Large intestine (tissue), 3 donors: ENCODE data around the gene TJP3. TPM values are rescaled to one million over a fixed set of nuclear protein-coding genes. Genes with fewer than 3 reads are reported as not detected.

Source experiments
- DNase-seq, 2 donors: peaks; one replicate each; pipeline versions ENCODE4 v3.0.0 to v3.0.0-alpha.2; 2013
- H3K27ac ChIP-seq: one replicate; pipeline ENCODE4 v1.5.1; 2013; ENCODE audit warnings: low read length
- H3K27me3 ChIP-seq: 2 replicates; pipeline ENCODE4 v1.6.1; 2013; ENCODE audit warnings: low read length; ENCODE audit not compliant: control insufficient read depth, insufficient read depth
- H3K36me3 ChIP-seq: 2 replicates; pipeline ENCODE4 v1.6.1; 2013; ENCODE audit warnings: low read length; ENCODE audit not compliant: control insufficient read depth, insufficient read depth
- H3K4me1 ChIP-seq: one replicate; pipeline ENCODE4 v1.6.1; 2013; ENCODE audit warnings: low read length; ENCODE audit not compliant: control insufficient read depth, insufficient read depth
- H3K4me3 ChIP-seq: one replicate; pipeline ENCODE4 v1.5.1; 2013; ENCODE audit warnings: low read length
- H3K9me3 ChIP-seq: one replicate; pipeline ENCODE4 v1.6.1; 2013; ENCODE audit warnings: mild to moderate bottlenecking, low read depth, low read length, moderate library complexity; ENCODE audit not compliant: control insufficient read depth
- WGBS: methylation state at CpG from one replicate; pipeline ENCODE4 v1.1.5; 2013; ENCODE audit warnings: low lambda C conversion rate; ENCODE audit not compliant: insufficient coverage; 5-methylcytosine and 5-hydroxymethylcytosine counted together
- polyA plus RNA-seq: library from polyadenylated mRNA; unstranded; fragments of 120-200 nt; gene quantifications from one replicate; pipeline ENCODE4 v1.2.1, GENCODE V29; 2013

Gene TJP3
- polyA plus RNA-seq, 1 donor: 73.4 TPM

- Histone ChIP-seq H3K9me3 (no peaks in the 10 kb centered on the region), H3K4me1 (peaks cover 3% of the 10 kb centered on the region), H3K36me3 (peaks cover 16% of the 10 kb centered on the region), H3K27me3 (no peaks in the 10 kb centered on the region), H3K27ac (no peak overlapping the region), H3K4me3 (no peak overlapping the region)
- no peak for DNase-seq
- no CpG with 5 or more reads among the region's 35 CpGs for WGBS
Measured at GRCh38 chr19:3771000-3771905, 63.1 kb downstream of the TJP3 start.

GRCh38 chr19:3771906-3772455 is 63.8 kb downstream of the TJP3 start, which contains the start of gene RAX2:
Gene RAX2 (minus strand): TSS chr19:3772228. CDS start chr19:3771742, 486 bp downstream.
- H3K4me1 ChIP-seq: peaks cover 3% of the 10 kb centered on the region
- no peak within 1 kb of the TSS for H3K4me3 ChIP-seq
- WGBS: no CpG with 5 or more reads among the region's 23 CpGs
- H3K36me3 ChIP-seq: peaks cover 9% of the 10 kb centered on the region
- no peaks in the 10 kb centered on the region for H3K9me3 ChIP-seq
- H3K27ac ChIP-seq: no peak within 1 kb of the TSS
- no peaks in the 10 kb centered on the region for H3K27me3 ChIP-seq
- no peak for DNase-seq

- peaks cover 5% of the 10 kb centered on the region for H3K9me3 ChIP-seq
- no peaks in the 10 kb centered on the region for H3K4me1 ChIP-seq
- WGBS: no CpG with 5 or more reads among the region's 12 CpGs
- DNase-seq: no peak
- H3K27me3 ChIP-seq: no peaks in the 10 kb centered on the region
- no peak overlapping the region for H3K27ac ChIP-seq
- H3K4me3 ChIP-seq: no peak overlapping the region
- no peaks in the 10 kb centered on the region for H3K36me3 ChIP-seq
Measured at GRCh38 chr19:3773814-3774515, 65.8 kb downstream of the TJP3 start.

GRCh38 chr19:3774621-3775373 is 66.6 kb downstream of the TJP3 start:
- no peak for DNase-seq
- Histone ChIP-seq H3K36me3 (no peaks in the 10 kb centered on the region), H3K27me3 (no peaks in the 10 kb centered on the region), H3K27ac (no peak overlapping the region), H3K9me3 (peaks cover 8% of the 10 kb centered on the region), H3K4me3 (no peak overlapping the region), H3K4me1 (no peaks in the 10 kb centered on the region)
- WGBS: no CpG with 5 or more reads among the region's 25 CpGs

DNA sequence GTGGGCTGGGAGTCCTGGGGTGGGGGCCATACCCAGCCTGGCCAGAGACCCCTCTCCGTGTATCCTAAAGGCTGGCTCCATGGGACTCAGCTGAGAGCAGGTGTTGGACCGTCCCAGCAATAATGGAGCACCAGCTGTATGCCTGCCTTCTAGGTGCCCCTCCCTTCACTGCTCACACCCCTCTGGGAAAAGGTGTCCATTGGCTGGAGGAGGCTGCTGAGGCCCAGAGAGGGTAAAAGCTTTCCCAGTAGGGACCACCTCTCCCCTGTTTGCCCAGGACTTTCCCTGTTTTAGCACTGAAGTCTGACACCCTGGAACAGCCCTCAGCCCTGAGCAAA is 67.2 kb downstream of the TJP3 start:
- Histone ChIP-seq H3K4me3 (no peak overlapping the region), H3K36me3 (no peaks in the 10 kb centered on the region), H3K27me3 (no peaks in the 10 kb centered on the region), H3K27ac (no peak overlapping the region), H3K4me1 (no peaks in the 10 kb centered on the region), H3K9me3 (peaks cover 8% of the 10 kb centered on the region)
- WGBS: no CpG with 5 or more reads among the region's 2 CpGs
- DNase-seq: no peak

DNA sequence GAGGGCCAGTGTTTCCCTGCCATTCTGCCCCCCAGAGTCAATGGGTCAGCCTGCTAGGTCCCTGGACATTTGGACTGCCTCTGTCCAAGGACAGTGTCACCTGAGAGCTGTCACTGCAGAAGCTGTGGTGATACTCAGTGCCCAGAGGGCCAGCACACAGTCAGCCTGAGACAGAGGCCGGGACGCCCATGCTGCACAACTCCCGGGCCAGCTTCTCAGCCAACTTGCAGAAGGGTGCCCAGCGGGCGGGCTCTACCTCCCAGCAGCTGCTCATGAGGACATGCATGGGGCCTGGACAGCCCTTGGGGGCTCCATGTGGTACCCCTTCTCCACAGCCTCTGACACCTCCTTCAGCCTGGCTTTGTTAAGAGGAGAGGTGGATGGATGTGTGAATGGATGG is 67.6 kb downstream of the TJP3 start:
- no peaks in the 10 kb centered on the region for H3K27me3 ChIP-seq
- no peaks in the 10 kb centered on the region for H3K4me1 ChIP-seq
- H3K36me3 ChIP-seq: no peaks in the 10 kb centered on the region
- no CpG with 5 or more reads among the region's 5 CpGs for WGBS
- no peak for DNase-seq
- H3K27ac ChIP-seq: no peak overlapping the region
- H3K9me3 ChIP-seq: peaks cover 11% of the 10 kb centered on the region
- H3K4me3 ChIP-seq: no peak overlapping the region

DNA sequence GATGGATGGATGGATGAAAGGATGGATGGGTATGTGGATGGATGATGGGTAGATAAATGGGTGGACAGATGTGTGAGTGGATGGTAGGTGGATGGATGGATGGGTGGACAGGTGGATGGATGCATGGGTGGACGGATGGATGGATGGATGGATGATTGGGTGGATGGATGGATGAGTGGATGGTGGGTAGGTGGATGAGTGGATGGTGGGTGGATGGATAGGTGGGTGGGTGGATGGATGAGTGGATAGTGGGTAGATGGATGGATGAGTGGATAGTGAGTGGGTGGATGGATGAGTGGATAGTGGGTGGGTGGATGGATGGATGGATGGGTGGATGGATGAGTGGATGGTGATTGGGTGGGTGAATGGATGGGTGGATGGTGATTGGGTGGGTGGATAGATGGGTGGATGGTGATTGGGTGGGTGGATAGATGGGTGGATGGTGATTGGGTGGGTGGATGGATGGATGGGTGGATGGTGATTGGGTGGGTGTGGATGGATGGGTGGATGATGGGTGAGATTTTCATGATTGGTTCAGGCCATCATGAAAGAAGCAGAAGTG is 68.4 kb downstream of the TJP3 start:
- no peak overlapping the region for H3K4me3 ChIP-seq
- no peaks in the 10 kb centered on the region for H3K36me3 ChIP-seq
- no peaks in the 10 kb centered on the region for H3K4me1 ChIP-seq
- no peak for DNase-seq
- H3K27ac ChIP-seq: no peak overlapping the region
- H3K27me3 ChIP-seq: no peaks in the 10 kb centered on the region
- H3K9me3 ChIP-seq: peaks cover 14% of the 10 kb centered on the region
- WGBS: 100% methylated on average over 1 of the region's 1 CpG

- DNase-seq: no peak
- H3K36me3 ChIP-seq: no peaks in the 10 kb centered on the region
- H3K4me3 ChIP-seq: no peak overlapping the region
- H3K4me1 ChIP-seq: no peaks in the 10 kb centered on the region
- no CpG with 5 or more reads among the region's 37 CpGs for WGBS
- no peak overlapping the region for H3K27ac ChIP-seq
- H3K27me3 ChIP-seq: no peaks in the 10 kb centered on the region
- peaks cover 28% of the 10 kb centered on the region for H3K9me3 ChIP-seq
Measured at GRCh38 chr19:3778104-3778867, 70.1 kb downstream of the TJP3 start.

DNA sequence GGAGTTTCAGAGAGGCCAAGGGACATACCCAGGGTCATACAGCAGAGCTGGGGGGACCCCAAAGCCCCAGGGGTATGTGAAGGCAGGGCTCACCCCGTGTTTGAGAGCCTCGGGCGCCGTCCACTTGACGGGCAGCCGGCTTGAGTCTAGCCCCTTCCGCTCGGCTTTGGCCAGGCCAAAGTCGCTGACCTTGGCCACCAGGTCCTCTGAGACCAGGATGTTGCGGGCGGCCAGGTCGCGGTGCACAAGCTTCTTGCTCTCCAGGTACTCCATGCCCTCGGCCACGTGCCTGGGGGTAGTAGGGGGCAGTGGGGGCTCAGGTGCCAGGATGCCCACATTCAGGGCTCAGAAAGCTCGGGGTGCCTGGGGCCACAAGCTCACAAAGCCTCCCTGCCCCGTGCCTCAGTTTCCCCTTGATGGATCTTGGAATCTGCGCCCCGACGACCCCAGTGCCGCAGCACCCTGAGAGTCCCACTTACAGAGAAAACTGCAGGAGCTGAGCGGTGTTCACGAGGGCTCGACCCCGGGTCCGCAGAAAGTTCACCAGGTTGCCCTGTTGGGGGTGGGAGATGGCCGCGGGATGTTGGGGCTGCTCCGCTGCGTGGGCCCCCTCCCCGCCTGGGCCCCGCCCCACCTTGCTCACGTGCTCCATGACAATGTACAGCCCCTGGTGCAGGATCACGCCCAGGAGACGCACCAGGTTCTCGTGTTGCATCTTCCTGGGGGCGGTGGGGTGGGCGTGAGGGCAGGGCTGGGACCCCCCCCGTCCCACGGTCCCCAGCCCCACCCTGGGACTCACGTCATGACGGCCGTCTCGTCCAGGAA is 70.9 kb downstream of the TJP3 start:
- Histone ChIP-seq H3K9me3 (peaks cover 30% of the 10 kb centered on the region), H3K27me3 (peaks cover 5% of the 10 kb centered on the region), H3K4me3 (no peak overlapping the region), H3K27ac (no peak overlapping the region), H3K4me1 (no peaks in the 10 kb centered on the region), H3K36me3 (no peaks in the 10 kb centered on the region)
- DNase-seq: no peak
- no CpG with 5 or more reads among the region's 44 CpGs for WGBS
